ENCODE measurements around the gene LYPD6B. TPM values are rescaled to one million over a fixed set of nuclear protein-coding genes. Genes with fewer than 3 reads are reported as not detected.

LYPD6B gene
- total RNA-seq, 1 donor from 2014 or later, result not detected

DNA sequence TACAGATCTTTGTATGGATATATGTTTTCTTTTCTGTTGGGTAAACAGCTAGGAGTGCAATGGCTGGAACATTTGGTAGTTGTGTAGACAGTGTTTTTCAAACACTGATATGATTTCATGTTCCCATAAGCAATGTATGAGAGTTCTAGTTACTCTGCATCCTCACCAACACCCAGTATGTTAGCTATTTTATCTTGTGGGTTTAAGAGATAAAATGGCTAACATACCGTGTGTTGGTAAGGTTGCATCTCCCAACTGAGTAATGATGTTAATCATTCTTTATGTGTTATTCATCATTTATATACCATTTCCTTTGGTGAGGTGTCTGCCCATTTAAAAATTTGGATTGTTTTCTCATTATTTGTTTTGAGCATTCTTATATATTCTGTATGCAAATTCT lies 65.7 kb downstream of the LYPD6B start:
- no peak for DNase-seq (ENCODE audit: low read depth, low spot score)

GRCh38 chr2:149112068-149112467 lies 73.6 kb downstream of the LYPD6B start:
- no peak for DNase-seq (ENCODE audit: low read depth, low spot score)

GRCh38 chr2:149112713-149113112 lies 74.2 kb downstream of the LYPD6B start:
- DNase-seq (ENCODE audit: low read depth, low spot score), result no peak

DNA sequence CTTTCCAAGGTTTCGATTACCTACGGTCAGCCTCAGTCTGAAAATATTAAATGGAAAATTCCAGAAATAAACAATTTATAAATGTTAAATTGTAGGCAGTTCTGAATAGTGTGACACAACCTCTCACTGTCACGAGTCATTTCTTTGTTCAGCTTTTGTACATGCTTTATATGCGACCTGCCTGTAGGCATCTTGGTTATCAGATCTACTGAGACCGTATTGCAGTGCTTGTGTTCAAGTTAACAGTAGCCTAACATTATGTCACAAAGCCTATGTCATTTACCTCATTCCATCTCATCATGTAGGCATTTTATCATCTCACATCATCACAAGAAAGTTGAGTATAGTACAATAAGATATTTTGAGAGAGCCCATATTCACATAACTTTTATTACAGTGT lies 77.3 kb downstream of the LYPD6B start:
- no peak for DNase-seq (ENCODE audit: low read depth, low spot score)

GRCh38 chr2:149119368-149119767 lies 80.9 kb downstream of the LYPD6B start:
- no peak for DNase-seq (ENCODE audit: low read depth, low spot score)

DNA sequence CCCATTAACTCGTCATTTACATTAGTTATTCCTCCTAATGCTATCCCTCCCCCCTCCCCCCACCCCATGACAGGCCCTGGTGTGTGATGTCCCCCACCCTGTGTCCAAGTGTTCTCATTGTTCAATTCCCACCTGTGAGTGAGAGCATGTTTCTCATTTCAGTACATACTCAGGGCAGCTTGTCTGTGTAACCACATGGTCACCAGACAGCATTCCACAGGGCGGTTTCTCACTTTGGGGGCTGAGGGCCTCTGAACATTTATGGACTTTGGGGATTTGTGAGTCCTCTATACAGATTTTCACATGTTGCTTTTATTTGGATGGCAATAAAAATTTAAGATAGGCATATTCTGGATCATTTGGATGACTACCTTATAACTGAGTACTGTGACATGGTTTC lies 84.0 kb downstream of the LYPD6B start:
- no peak for DNase-seq (ENCODE audit: low read depth, low spot score)

DNA sequence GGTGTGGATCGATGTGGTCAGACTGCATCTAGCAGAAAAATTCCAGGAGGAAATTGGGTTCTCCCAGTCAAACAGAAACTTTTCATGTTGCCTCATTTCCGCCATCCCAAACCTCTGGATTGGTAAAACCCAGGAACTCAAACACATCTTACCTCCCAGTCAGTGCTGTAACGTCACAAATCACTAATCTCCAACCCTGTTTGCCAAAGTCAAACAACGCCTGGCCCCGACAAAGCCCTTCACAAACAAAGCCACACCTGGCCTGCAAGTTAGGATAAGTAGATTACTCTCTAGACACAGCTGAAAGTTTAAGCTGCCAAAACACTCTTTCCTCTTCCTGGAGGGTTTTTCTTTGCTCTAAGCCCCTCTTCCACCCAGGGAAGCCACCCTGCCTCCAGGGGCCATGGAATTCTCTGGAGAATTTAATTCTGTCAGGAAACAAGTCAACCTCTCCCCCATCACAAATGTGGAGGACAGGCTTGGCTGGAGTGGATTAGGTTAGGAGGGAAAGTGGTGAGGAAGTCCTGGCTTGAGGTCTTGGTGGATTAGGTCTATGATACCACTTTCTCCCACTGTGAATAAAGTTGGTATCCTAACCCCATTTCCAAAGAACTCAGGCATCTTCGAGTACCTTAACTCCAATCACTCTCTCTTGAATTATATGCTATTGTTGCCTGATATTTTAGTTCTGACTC lies 86.7 kb downstream of the LYPD6B start:
- no peak for DNase-seq (ENCODE audit: low read depth, low spot score)

DNA sequence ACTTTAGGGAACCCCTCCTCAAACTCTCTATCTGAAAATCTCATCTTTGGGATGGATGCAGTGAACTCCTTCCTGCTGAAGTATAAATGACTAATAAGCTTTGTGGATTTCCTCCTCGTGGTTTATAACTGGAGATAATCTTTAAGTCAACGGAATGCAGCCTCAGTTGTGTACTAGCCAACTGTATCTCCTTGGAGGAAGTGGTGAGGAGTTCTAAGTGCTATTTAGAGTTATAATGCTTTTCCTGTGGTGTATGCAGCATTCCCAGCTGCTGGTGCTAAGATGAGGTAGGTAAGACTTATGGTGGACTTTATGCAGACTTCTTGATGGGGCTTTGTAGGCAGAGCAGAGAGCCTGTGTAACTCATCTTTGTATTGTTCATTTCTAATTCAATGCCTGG lies 90.9 kb downstream of the LYPD6B start:
- DNase-seq (ENCODE audit: low read depth, low spot score), result no peak

DNA sequence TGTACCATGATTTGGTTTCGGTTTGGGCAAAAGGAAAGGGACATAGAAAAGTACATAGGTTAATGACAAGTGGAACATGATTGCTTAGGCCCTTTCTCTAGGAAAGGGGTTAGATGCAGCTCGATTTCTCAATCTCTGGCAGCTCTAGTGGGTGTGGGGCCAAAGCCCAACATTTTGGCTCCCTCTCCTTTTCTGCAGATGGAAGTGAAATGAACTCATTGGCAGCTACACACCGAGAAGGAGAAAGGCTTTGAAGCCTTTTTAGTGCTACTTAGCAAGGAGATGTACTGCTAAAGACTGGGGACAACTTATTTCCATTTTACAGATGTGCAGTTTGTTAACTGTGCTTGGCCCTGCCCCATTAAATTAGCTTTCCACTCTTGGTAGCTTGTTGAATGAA lies 93.8 kb downstream of the LYPD6B start:
- no peak for DNase-seq (ENCODE audit: low read depth, low spot score)

- DNase-seq (ENCODE audit: low read depth, low spot score), result no peak
These were observed 94.4 kb downstream of the LYPD6B start for GRCh38 chr2:149132901-149133300.

DNA sequence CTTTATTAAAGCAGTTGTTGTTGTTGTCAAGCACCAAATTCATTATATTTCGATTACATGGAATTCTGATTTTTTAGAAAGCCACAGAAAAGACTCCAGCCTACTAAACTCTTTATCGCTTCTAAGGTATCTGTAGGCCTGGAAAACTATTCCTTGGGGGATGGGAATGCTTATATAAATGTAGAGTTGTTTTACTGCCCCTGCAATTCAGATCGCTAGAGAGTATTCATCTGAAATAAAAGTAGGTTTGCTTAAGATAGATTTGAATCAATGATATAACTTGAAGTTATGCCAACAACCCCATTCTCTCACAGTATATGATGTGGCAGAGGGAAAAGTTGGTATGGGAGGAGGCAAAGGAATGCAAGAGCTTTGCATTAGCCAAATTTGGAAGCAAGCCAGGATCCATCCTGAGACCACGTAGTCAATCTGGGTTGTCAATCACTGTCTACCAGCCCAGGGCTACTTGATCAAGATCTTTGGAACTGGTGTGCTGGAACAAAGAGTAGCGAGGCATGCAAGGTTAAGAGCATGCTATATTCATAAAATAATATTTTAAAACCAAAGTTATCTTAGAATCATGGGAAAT lies 95.9 kb downstream of the LYPD6B start:
- DNase-seq (ENCODE audit: low read depth, low spot score), result no peak

DNA sequence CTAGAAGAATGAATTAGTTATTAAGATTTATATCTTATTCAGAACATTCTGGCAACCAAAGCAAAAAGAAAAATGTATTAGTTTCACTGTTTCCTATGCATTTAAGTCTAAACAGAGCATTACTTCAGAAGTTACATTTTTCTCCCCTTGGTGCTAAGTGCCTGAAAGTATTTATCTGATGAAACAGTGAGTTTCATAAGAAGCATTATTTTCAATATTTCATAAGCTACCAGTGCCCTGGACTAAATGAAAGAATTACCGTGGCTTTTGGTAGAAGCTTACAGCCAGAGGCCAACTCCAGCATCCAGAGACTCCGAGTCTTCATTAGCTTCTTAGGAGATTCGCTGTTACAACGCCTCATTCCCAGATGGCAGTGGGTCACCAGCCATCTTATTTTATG lies 97.6 kb downstream of the LYPD6B start:
- no peak for DNase-seq (ENCODE audit: low read depth, low spot score)

DNA sequence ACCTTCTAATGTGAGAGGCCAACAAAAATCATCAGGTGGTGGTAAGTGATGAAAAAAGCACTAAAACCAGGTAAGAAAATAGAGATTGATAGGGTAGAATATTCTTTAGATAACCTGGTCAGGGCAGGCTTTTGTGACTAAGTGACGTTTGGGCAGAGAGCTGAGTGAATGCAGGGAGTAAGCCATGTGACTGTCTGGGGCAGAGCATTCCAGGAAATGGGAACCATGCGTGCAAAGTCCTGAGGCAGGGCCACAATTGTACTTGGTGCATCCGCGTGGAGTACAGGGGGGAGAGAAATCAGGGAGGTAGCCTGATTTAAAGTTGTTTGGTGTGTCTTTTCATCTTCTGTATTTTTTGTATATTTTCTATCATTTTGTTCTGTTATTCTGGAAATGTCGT lies 102.5 kb downstream of the LYPD6B start:
- no peak for DNase-seq (ENCODE audit: low read depth, low spot score)

DNA sequence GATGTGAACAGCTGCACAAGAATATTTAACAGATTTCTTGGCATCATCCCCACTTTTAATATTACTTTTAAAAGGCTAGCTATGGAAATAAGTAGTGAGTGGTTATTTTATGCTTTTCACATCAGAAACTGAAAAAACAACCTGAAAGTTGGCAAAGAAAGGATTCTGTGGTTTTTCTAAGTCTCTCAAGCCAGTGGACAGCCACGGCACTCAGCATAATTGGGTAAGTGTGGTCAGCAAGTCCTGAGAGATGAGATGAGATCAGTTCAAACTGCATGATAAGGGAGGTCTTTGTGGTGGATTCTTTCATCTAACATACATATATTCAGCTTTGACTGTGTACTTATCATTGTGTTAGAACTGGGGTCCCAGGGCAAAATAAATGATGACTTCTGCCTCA lies 105.2 kb downstream of the LYPD6B start:
- DNase-seq (ENCODE audit: low read depth, low spot score), result no peak

DNA sequence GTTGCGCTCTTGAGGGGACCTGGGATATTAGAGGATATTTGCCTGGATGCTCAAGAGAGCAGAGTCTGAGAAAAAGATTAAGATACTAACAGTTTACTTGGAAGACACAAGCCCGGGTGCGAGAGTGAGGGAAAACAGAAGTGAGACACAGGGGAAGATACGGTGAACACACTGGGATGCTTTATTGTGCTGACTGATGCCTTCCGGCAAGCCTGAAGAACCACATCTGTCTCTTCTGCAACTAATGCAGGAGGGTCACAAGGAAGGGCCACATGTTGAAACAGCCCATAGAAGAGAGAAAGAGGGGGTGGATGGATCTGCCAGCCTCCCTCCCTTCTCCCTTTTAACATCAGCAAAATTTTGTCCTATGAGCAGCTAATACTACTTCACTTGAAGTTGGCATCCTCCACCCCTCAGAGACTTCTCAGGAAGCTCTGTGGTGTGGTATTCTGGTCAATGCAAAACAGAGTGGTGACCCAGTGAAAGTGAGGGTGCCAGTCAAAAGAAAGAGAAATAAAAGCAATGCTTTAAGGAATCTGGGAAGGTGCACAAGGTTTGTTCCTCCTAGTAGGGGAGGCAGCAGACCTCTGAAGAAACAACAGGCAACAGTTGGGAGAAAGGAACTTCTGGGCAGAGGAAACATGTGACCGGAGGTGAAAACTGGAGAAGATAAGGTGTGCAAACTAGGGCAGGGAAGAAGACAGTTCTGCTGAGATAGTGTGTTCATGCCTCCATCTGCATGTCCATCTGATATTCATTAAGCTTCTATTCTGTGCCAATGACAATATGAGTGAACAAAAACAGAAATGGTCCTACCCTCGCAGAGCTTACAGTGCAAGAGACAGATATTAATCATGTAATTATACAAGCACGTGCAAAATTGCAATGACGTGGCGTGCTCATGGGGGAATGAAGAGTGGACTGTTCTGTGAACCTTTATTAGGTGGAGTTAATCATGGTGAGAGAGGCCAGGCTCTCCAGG lies 107.1 kb downstream of the LYPD6B start:
- DNase-seq (ENCODE audit: low read depth, low spot score), result no peak

DNA sequence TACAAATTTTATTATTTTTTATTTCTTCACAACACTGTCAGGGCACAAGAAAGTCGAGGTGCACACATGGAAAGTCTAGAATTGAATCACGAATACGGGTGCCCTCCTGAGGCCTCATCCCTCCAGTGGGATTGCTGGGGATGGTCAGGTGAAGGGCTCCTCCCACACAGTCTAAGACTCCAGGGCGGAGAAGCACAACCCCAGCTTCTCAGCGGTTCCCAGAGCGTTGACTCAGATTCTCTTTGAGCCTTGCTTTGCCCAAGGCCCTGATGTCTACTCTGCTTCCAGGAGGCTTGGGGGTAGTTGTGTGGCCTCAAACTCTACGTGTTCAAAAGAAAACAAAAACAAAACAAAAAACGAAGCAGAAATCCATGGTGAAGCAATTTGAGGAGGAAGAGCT lies 108.4 kb downstream of the LYPD6B start:
- DNase-seq (ENCODE audit: low read depth, low spot score), result no peak

GRCh38 chr2:149148194-149149006 lies 109.9 kb downstream of the LYPD6B start:
- no peak for DNase-seq (ENCODE audit: low read depth, low spot score)

GRCh38 chr2:149149007-149149297 lies 110.5 kb downstream of the LYPD6B start:
- DNase-seq (ENCODE audit: low read depth, low spot score), result no peak

DNA sequence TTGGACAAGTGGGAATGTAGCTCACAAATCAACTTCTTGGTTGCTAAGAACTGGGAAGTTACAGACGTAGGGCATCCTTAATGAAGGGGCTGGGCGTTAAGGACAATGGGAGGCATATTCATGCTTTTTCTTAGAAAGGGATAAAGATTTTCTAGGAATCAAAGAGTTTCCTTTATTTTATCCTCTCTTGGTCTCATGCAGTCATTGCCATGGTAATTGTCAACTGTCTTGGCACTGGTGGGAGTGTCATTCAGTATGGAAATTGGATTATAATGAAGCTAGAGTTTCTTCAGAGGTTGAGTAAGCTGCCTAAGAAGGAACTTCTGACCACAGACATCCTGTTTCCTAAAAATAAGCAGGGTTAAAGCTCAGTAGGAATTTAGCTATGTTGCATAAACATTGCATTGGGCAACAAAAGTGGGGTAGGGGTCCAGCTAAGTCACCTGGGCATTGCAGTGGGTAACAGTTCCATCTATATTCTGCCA lies 114.0 kb downstream of the LYPD6B start:
- DNase-seq (ENCODE audit: low read depth, low spot score), result no peak

DNA sequence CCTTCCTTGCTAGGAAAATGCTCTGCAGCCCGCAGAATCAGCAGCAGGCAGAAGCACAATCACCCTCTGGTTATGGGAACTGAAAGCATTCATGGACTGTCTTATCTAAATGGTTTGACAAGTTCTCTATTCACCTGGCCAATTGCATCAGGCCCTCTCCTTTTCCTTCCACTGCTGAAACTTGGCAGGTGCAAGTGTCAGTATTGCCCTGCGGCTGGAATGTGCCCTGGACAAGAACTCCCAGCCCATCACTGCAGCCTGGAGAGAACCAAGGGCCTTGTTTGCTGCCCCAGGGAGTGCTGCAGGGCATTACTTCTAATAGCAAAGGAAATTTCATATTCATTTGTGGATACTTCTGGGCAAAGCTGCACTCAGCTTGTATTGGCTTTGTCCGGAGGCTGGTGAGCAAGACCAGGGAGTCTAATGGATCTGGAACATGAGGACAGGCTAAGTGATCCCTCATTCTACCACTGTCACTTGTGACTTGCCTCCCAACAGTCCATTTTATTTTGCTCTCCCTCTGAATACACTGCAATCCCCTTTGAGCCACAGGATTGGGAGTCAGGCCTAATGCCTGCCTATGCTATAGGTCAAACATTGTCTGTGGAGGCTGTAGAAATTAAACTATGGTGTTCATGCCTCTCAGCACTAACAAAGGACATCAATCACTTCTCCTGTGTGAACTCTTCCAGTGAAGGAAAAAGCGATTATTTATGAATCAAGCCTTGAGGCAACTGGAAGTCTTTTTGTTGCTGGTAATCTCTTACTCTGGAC lies 116.9 kb downstream of the LYPD6B start:
- no peak for DNase-seq (ENCODE audit: low read depth, low spot score)

DNA sequence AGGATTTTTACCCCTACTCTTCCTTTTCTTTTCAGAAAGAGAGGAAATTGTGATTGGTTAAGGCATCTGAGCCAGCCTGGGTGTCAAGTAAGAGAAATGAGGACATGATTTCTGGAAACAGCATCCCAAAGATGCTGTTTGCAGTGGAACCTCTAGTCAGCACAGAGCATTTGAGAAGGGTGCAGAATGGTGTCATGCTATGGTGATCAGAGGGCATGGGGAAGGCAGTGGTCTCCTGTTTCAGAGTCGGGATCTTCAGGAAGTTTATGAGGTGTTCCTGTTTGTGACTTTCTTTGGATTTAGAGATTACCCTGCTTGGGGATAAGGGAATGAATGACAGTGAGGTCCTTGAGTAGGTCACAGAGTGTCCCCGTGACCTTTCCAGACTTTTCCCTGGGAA lies 117.5 kb downstream of the LYPD6B start:
- DNase-seq (ENCODE audit: low read depth, low spot score), result no peak
